Tibial artery (tissue), 4 donors: Measurements from ENCODE around the gene LARP1B.
"Not testable (repeated sequence)": the region's sequence is repeated elsewhere in the genome, so short reads cannot be mapped to it uniquely, and the experiment has no call there.

ENCODE experiments used
- DNase-seq, 2 donors: peaks; one replicate each; pipeline ENCODE4 v3.0.0-alpha.2; 2019
- H3K27ac ChIP-seq, 2 donors: fragments of 200-600 bp; sonication (generic) in 1 of 2; 1 replicate in 1 of 2; 2 replicates in 1 of 2; pipeline ENCODE4 v1.5.1; 2018 to 2019; ENCODE audit warnings: mild to moderate bottlenecking in 1 of 2
- H3K27me3 ChIP-seq, 2 donors: fragments of 200-600 bp; sonication (generic) in 1 of 2; one replicate each; pipeline versions ENCODE4 v1.5.1 to v1.6.0; 2016 to 2019
- H3K36me3 ChIP-seq, 3 donors: fragments of 200-600 bp; sonication (generic) in 2 of 3; one replicate each; pipeline ENCODE4 v1.5.1; 2016 to 2019; ENCODE audit warnings: mild to moderate bottlenecking in 2 of 3
- H3K4me1 ChIP-seq, 4 donors: fragments of 200-600 bp; sonication (generic) in 2 of 4; 1 replicate in 3 of 4; 2 replicates in 1 of 4; pipeline ENCODE4 v1.5.1; 2016 to 2019
- H3K4me3 ChIP-seq, 2 donors: fragments of 200-600 bp; sonication (generic) in 1 of 2; 1 replicate in 1 of 2; 2 replicates in 1 of 2; pipeline ENCODE4 v1.5.1; 2018 to 2019; ENCODE audit warnings: mild to moderate bottlenecking in 2 of 2
- H3K9me3 ChIP-seq, 3 donors: fragments of 200-600 bp; sonication (generic) in 1 of 3; one replicate each; pipeline ENCODE4 v1.5.1; 2016 to 2019
- CTCF ChIP-seq, 2 experiments: fragments of 200-600 bp in 1 of 2; fragments of 450-650 bp in 1 of 2; IDR thresholded peaks; one replicate each; pipeline ENCODE4 v1.5.1; 2017 to 2019; ENCODE audit warnings: antibody characterized with exemption in 2 of 2, mild to moderate bottlenecking in 1 of 2, moderate library complexity in 1 of 2
- intact Hi-C: fragments of 100-400 bp; cut with DNase I; formaldehyde crosslinking; loops from one replicate; pipeline ENCODE4 v1.15.0; 2023; ENCODE audit warnings: low total_unique reads

Gene LARP1B

GRCh38 chr4:128060699-128061565 is at the start of gene LARP1B:
Gene LARP1B (plus strand): TSS chr4:128061312. CDS start chr4:128074952, 13,640 bp downstream.
- no peaks in the 10 kb centered on the region for H3K36me3 ChIP-seq
- no peak for TF ChIP-seq CTCF (IDR thresholded peaks at IDR 0.05)
- H3K27me3 ChIP-seq = no peaks in the 10 kb centered on the region
- peaks cover 0 to 14% (median 5%) of the 10 kb centered on the region in 4 donors for H3K4me1 ChIP-seq
- H3K27ac ChIP-seq = peak within 1 kb of the TSS; percentile 91 to 100
- H3K9me3 ChIP-seq = no peaks in the 10 kb centered on the region
- H3K4me3 ChIP-seq = peak within 1 kb of the TSS; percentile 65 to 95
- intact Hi-C loops = loop anchor here (5.0 kb wide), 1 partner anchor 94 kb away; the partner anchor contains the start of genes ABHD18 and MFSD8
- peak; percentile 94 to 98 for DNase-seq

- Histone ChIP-seq H3K4me1 (no peaks in the 10 kb centered on the region), H3K9me3 (no peaks in the 10 kb centered on the region), H3K27me3 (no peaks in the 10 kb centered on the region), H3K4me3 (no peak overlapping the region), H3K27ac (no peak overlapping the region), H3K36me3 (peaks cover 66 to 83% (median 79%) of the 10 kb centered on the region in 3 donors)
- TF ChIP-seq CTCF (IDR thresholded peaks at IDR 0.05) = no peak
- no peak for DNase-seq
- intact Hi-C loops = no loop called here
These were observed 35.8 kb upstream of the LARP1B start for GRCh38 chr4:128025319-128025718.

GRCh38 chr4:128029907-128030306 is 31.2 kb upstream of the LARP1B start:
- intact Hi-C loops = no loop called here
- no peak for TF ChIP-seq CTCF (IDR thresholded peaks at IDR 0.05)
- no peak for DNase-seq
- Histone ChIP-seq H3K27ac (no peak overlapping the region), H3K9me3 (no peaks in the 10 kb centered on the region), H3K36me3 (peaks cover 32 to 57% (median 38%) of the 10 kb centered on the region in 3 donors), H3K4me3 (no peak overlapping the region), H3K27me3 (no peaks in the 10 kb centered on the region), H3K4me1 (no peaks in the 10 kb centered on the region)

GRCh38 chr4:128031756-128032384 is 29.2 kb upstream of the LARP1B start:
- no peaks in the 10 kb centered on the region for H3K4me1 ChIP-seq
- H3K27me3 ChIP-seq = no peaks in the 10 kb centered on the region
- H3K4me3 ChIP-seq = no peak overlapping the region
- H3K27ac ChIP-seq = no peak overlapping the region
- H3K36me3 ChIP-seq = peaks cover 21 to 49% (median 30%) of the 10 kb centered on the region in 3 donors
- DNase-seq = no peak
- intact Hi-C loops = no loop called here
- H3K9me3 ChIP-seq = no peaks in the 10 kb centered on the region
- no peak for TF ChIP-seq CTCF (IDR thresholded peaks at IDR 0.05)

- no peak for TF ChIP-seq CTCF (IDR thresholded peaks at IDR 0.05)
- no peaks in the 10 kb centered on the region for H3K36me3 ChIP-seq
- no peaks in the 10 kb centered on the region for H3K9me3 ChIP-seq
- no peaks in the 10 kb centered on the region for H3K27me3 ChIP-seq
- intact Hi-C loops = no loop called here
- no peak for DNase-seq
- H3K4me3 ChIP-seq = no peak overlapping the region
- no peaks in the 10 kb centered on the region for H3K4me1 ChIP-seq
- no peak overlapping the region for H3K27ac ChIP-seq
These were observed 21.5 kb upstream of the LARP1B start for GRCh38 chr4:128039568-128039967.

GRCh38 chr4:128047019-128047418 is 14.1 kb upstream of the LARP1B start:
- H3K27me3 ChIP-seq, H3K36me3 ChIP-seq, DNase-seq, H3K4me1 ChIP-seq, H3K27ac ChIP-seq, H3K9me3 ChIP-seq, intact Hi-C loops, H3K4me3 ChIP-seq: not testable (repeated sequence)

- H3K4me3 ChIP-seq, intact Hi-C loops, H3K4me1 ChIP-seq, H3K27ac ChIP-seq, H3K27me3 ChIP-seq, H3K9me3 ChIP-seq, H3K36me3 ChIP-seq, DNase-seq: not testable (repeated sequence)
These were observed 13.6 kb upstream of the LARP1B start for GRCh38 chr4:128047514-128047913.

- H3K4me1 ChIP-seq, H3K27ac ChIP-seq, H3K27me3 ChIP-seq, intact Hi-C loops, H3K9me3 ChIP-seq, H3K4me3 ChIP-seq, H3K36me3 ChIP-seq, DNase-seq: not testable (repeated sequence)
These were observed 9.9 kb upstream of the LARP1B start for GRCh38 chr4:128051229-128051628.

GRCh38 chr4:128054907-128055306 is 6.2 kb upstream of the LARP1B start:
- H3K4me3 ChIP-seq, H3K27me3 ChIP-seq, H3K4me1 ChIP-seq, intact Hi-C loops, DNase-seq, H3K36me3 ChIP-seq, H3K27ac ChIP-seq, H3K9me3 ChIP-seq: not testable (repeated sequence)
